Activated CD8-positive, alpha-beta memory T cell treated with anti-CD3 and anti-CD28 coated beads, Interleukin-2, amount 50 U/mL, for 4 hours (primary cell): Measurements from ENCODE around the gene CENPE.
"Not testable (repeated sequence)": the region's sequence is repeated elsewhere in the genome, so short reads cannot be mapped to it uniquely, and the experiment has no call there.

Experiments used
- DNase-seq: peaks from one replicate; pipeline ENCODE4 v3.0.0-alpha.2; 2020

CENPE gene

DNA sequence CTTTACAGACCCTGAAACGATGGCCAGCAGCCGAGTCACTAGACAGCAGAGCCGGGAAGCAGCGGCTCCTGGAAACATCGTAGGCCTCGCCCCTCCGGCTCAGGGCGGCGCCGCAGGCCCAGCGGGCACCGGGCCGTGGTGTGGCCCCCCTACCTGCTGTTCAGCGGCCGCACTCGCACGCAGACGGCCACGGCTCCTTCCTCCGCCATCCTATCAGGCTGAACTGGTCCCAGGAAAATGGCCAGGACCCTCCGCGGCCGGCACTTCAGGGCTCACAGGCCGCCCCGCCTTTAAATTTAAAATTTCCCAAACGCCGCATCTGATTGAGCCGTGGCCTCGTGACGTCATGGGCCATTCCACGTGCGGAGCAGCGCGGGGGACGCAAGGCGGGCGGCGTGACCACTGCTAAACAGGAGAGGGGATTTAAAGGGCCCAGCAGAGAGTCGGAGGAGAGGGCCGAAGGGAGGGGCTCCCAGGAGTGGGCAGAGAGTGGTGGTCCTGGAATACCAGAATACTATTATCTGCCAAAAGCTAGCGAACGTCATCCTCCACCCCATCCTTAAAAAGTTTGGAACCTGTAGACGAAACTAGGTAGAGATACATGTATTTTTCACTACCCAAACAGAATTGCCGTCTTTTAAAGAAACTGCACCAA, at the start of gene CENPE:
TSS of gene CENPE (minus strand) at position 233 of the 655 bp plus-strand sequence. CDS start at position 209, 24 bp downstream.
- DNase-seq, result peak; percentile 83

- no peak for DNase-seq
These were observed 46.1 kb upstream of the CENPE start for GRCh38 chr4:103244251-103244650.

GRCh38 chr4:103230938-103231337, 32.8 kb upstream of the CENPE start:
- not testable (repeated sequence) for DNase-seq

DNA sequence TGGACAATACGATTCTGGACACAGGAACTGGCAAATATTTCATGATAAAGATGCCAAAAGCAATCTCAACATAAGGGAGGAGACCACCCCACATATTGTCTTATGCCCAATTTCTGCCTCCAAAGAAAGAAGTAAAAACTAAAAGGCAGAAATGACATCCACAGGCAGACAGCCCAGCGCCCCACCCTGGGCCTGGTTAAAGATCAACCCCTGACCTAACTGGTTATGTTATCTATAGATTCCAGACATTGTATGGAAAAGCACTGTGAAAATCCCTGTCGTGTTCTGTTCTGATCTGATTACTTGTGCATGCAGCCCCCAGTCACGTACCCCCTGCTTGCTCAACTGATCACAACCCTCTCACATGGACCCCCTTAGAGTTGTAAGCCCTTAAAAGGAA, 25.4 kb upstream of the CENPE start:
- DNase-seq, result not testable (repeated sequence)

GRCh38 chr4:103207673-103208072, 9.5 kb upstream of the CENPE start:
- DNase-seq, result no peak

DNA sequence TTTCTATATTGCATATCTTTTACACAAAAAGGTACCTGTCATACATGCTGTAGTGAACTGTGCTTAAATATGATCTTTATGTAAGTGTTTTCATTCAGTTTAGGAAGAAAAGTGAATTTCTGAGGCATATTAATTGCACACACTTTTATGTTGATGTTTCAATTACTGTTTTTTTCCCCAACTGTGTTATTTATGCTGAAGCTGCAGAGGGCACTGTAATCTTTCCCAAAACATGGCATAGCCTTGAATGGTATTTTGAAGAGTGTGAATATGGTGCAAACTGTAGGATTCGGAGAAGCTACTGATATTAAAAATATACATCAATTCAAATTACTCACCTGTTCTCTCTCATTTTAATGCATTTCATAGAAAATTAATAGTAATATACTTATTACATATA, 6.0 kb upstream of the CENPE start:
- DNase-seq, result no peak

GRCh38 chr4:103201724-103202123, 3.6 kb upstream of the CENPE start:
- DNase-seq, result no peak

DNA sequence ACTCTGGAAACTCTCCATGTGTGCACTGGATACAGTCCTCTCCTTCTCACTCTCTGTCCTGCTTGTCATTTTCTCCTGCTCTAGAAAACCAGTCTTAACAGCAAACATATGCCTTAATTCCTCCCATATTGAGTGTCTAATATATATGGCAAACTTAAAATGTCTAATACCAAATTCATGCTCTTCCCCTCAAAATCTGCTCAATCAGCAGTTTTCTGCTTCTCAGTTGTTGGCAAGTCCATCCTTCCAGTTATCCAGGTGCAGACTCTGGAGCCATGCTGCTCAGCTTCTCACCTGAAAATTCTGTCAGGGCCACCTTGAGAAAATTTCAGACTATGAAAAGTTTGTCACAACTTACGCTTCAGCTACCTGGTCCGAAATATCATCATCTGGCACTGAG, 3.1 kb upstream of the CENPE start:
- no peak for DNase-seq

- no peak for DNase-seq
These were observed 866 bp upstream of the CENPE start for GRCh38 chr4:103199009-103199408.

- no peak for DNase-seq
These were observed 405 bp downstream of the CENPE start for GRCh38 chr4:103197765-103198110.

GRCh38 chr4:103193457-103193856, 4.7 kb downstream of the CENPE start:
- DNase-seq, result no peak

DNA sequence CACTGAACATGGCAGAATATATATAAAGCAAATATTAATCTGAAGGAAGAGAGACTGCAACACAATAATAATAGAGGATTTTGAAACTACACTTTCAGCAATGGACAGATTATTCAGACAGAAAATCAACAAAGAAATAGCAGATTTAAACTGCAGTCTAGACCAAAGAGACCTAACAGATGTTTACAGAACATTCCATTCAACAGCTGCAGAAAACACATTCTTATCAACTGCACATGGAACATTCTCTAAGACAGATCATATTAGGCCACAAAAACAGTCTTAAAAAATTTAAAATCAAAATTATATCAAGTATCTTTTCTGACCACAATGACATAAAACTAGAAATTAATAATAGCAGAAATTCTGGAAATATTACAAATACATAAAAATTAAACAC, 27.1 kb downstream of the CENPE start:
- DNase-seq, result no peak

DNA sequence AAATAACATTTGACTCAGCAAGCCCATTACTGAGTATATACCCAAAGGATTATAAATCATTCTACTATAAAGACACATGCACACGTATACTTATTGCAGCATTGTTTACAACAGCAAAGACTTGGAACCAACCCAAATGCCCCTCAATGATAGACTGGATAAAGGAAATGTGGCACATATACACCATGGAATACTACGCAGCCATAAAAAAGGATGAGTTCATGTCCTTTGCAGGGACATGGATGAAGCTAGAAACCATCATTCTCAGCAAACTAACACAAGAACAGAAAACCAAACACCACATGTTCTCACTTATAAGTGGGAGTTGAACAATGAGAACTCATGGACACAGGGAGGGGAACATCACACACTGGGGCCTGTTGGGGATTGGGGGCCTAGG, 28.4 kb downstream of the CENPE start:
- DNase-seq, result not testable (repeated sequence)

GRCh38 chr4:103168993-103169392, 29.1 kb downstream of the CENPE start:
- DNase-seq, result no peak

- no peak for DNase-seq
These were observed 36.0 kb downstream of the CENPE start for GRCh38 chr4:103162176-103162575.

DNA sequence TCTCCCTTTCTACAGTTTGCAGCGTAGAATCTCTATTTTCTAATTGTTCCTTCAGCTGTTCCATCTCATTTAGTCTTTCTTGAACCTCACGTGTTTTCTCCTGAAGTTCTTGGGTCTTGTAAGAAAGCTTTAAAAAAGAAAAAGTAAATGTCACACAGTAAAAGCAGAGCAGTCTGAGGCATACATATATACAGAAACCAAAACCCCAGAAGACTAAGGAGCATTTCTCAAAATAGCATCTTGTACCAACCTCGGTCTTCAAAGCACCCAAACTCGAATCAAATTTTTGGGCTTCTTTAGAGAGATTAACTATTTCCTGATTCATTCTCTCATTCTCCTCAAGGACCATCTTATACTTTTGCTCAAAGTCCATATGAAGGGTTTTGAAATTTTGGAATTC, 39.4 kb downstream of the CENPE start:
- DNase-seq, result no peak

- DNase-seq, result no peak
These were observed 42.0 kb downstream of the CENPE start for GRCh38 chr4:103156106-103156505.

- DNase-seq, result no peak
These were observed 45.8 kb downstream of the CENPE start for GRCh38 chr4:103152381-103152780.

GRCh38 chr4:103150677-103151076, 47.5 kb downstream of the CENPE start:
- no peak for DNase-seq

GRCh38 chr4:103144926-103145325, 53.2 kb downstream of the CENPE start:
- DNase-seq, result no peak

DNA sequence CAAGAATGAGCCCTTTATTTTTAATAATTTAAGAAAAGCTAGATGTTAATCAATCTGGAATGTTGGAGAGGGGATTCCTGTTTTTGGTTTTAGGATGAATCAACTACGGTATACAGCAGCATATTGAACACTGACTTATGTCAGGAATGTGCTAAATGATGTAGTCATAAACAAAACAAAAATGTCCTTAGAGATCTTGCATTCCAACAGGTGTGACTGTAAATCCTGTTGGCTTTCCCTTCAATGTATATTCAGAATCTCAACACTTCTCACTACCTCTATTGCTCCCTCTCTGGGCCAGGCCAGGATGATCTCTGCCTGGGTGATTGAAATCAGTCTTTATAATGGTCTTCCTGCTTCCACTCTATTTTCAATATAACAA, 60.7 kb downstream of the CENPE start:
- no peak for DNase-seq

GRCh38 chr4:103136671-103137445, 61.3 kb downstream of the CENPE start:
- DNase-seq, result no peak

DNA sequence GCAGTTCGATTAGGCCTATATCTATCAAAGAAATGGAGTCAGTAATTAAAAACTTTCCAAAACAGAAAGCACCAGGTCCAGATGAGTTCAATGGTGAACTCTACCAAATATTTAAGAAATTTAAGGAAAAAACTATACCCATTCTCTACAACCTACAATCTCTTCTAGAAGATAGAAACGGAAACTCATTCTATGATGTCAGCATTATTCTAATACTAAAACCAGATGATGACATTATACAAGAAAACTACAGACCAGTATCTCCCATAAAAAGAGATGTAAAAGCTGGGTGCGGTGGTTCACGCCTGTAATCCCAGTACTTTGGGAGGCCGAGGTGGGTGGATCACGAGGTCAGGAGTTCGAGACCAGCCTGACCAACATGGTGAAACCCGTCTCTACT, 69.0 kb downstream of the CENPE start:
- DNase-seq, result no peak

DNA sequence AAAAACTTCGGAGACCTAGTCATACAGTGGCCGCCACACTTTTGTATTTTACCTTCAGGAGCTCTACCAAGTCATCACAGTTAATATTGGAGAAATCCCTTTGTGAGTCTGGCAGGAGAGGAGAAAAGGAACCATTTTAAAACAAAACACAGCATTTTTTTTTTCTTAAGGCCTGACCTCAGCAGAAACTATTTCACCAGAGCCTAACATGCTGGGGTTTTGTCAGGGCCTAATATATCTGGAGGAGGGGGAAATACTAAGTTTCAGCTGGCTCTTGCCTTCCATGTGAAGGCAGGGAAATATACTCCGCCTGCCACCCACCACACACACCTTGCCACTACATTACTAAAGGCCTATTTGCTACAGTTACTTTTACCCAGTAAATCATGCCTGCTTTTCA, 72.0 kb downstream of the CENPE start:
- DNase-seq, result no peak

DNA sequence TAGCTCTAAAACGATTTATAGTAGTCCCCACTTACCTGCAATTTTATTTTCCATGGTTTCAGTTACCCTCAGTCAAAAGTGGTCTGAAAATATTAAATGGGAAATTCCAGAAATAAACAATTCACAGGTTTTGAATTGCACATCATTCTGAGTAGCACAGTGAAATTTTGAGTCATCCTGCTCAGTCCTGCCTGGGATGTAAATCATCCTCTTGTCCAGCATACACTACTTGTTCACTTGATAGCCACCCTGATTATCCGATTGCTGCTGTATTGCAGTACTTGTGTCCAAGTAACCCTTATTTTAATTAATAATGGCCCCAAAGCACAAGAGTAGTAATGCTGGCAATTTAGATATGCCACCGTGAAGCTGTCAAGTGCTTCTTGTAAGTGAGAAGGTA, 75.0 kb downstream of the CENPE start:
- DNase-seq, result no peak
